GM19397 (cell line): ENCODE measurements around the gene AHNAK.
"Not testable (repeated sequence)": the region's sequence is repeated elsewhere in the genome, so short reads cannot be mapped to it uniquely, and the experiment has no call there.

ENCODE experiments used
- ATAC-seq: cut with Tn5 transposase; IDR thresholded peaks from one replicate; pipeline ENCODE4 v1.9.1; 2021; ENCODE audit warnings: mild to moderate bottlenecking, moderate library complexity; ENCODE audit not compliant: unreplicated experiment

The AHNAK gene

GRCh38 chr11:62573592-62574362 is 27.2 kb upstream of the AHNAK start, which contains the start of gene EEF1G:
Gene EEF1G, minus strand, starts transcription at chr11:62573891. Its CDS starts 49 bp downstream, at chr11:62573842.
- peak; percentile 91 for ATAC-seq

GRCh38 chr11:62573006-62573591 is 26.5 kb upstream of the AHNAK start:
- ATAC-seq = peak; percentile 2

GRCh38 chr11:62572431-62572830 is 25.8 kb upstream of the AHNAK start:
- ATAC-seq = no peak

DNA sequence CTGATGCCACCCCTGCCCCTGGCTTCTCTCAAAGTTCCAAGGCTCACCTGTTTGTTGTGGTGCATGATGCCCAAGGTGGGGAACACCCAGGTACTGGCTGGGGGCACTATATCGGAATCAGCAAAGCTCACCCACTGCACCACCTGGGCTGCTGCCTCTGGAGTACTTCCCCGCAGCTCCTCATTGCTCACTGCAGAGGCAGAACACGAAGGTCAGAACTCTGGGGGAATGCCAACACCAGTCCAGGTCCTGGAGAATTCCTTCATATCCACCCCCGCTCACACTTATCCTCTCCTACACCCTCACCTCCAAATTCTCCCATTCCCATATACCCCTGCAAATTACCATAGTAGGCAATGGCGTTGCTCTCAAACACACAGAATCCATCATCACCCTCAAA is 24.9 kb upstream of the AHNAK start:
- ATAC-seq = not testable (repeated sequence)

DNA sequence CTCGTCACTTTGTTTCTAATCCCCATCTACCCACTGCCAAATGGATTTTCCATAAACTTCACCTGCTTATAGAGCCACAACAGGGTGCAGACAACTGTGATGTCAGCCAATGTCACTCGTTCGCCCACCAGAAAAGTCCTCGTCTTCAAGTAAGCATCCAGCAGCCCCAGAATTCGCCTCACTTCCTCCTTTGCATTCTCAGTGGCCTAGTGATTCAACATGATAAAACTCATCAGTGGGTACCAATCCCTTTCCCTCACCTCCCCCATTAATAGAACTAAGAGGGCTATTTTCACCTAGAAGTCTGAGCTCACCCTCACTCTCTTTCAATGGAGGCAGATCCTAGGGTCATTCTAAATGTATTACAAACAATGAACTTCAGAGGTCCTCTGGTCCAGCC is 24.3 kb upstream of the AHNAK start:
- ATAC-seq = not testable (repeated sequence)

DNA sequence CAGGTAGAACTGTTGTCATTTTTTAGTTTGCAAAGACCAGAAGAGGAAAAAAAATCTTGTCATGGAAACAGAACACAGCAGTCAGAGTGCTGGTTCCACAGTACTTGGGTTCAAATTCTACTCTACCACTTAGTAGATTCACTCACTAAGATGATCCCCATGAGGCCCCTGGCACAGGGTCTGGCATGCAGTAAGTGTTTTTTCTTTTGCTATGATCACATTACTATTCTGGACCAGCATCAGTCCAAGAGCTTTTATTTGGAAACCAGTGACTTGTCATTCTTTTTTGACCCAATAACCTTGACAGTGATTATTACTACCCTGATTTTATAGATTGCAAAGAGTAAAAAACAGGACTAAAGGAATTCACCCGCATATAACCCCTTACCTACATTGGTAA is 23.0 kb upstream of the AHNAK start:
- no peak for ATAC-seq

DNA sequence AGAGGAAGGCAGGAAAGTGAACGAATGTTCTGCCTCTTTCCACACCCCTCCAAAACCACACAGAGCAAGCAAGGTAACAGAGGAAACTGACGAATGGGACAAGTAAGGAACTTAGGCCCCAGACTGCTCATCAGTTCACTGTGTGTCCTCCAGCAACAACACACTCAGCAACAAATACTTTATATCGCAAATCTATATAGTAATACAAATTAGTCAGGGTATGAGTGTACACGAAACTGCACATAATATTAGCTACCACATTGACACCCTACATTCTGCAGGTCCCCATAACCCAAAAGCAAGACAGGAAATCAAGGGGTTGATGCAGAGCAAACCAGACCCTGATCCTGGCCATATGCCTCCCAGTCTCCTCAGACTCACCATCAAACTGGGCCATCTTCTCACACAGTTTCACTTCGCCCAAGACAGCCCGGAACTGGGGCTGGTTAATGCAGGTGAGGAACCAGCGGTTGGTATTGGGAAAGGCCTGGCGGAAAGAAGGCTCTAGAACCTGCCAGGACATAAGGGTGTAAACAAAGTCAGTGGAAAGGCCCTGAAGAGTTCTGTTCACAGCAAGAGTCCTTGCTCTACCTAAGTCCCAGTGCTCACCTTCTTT is 20.5 kb upstream of the AHNAK start:
- ATAC-seq = no peak

DNA sequence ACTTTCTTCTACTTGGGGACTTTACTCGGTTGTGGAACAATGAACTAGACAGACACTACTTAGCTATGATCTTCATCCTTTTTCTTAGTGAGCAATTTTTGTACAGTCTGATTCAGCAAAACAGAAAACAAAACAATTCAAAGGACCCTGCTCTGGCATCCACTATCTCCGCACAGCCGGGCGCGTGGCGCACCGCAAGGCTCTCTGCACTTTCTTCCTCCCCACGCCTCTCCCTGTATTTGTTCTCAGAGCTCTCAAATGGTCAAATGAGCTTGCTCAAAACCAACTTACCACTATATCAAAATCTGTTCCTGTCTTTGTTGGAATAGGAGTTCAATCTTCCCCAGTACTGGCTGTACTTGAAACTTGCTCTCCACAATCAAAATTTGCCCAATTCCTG is 19.6 kb upstream of the AHNAK start:
- ATAC-seq = no peak

DNA sequence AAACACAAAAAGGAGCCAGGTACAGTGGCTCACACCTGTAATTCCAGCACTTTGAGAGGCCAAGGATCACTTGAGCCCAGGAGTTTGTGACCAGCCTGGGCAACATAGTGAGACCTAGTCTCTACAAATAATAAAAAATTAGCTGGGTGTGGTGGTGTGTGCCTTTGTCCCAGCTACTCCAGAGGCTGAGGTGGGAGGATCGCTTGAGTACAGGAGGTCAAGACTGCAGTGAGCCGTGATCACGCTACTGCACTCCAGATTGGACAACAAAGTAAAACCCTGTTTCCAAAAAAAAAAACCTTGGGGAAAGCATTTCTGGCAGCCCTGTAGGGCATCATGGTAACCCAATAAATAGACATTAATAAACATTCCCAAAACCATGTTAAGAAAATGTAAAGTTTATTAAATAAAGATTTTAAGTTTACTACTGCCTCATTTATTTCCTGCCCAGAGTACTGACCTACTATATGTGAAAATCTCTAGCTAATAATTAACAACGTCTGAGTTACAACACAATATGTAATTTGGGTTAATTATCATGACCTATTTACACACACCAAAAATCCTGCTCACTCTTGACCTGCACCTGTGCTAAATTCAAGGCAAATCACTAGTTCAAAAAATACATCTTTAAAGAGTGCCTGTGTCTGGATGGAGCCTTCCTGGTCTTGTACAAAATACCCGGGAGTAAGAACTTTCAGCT is 18.6 kb upstream of the AHNAK start:
- ATAC-seq = no peak

DNA sequence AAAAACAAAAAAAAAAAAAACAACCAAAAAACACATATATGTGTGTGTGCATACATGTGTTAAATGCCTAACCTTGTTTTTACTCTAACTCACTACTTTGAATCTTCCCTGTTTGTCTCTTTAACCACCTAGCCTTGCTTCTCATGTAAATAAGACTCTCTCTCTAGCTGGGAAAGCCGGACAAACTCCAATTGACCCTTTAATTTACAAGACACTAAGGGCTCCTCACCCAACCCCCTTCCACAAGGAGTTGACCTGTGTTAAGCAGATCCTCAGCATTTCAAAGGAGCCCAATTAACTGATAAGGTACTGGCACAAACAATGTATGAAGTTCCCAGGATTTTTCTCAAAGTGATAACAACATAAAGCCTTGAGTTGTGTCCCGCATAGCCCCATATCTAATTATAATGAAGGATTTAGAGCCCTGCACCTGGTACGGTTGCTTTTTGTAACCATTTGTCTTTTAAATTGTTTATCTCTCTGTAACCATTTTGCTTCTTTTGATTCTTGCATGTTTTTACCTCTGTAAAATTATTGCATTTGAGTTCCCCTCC is 15.1 kb upstream of the AHNAK start:
- ATAC-seq = not testable (repeated sequence)

DNA sequence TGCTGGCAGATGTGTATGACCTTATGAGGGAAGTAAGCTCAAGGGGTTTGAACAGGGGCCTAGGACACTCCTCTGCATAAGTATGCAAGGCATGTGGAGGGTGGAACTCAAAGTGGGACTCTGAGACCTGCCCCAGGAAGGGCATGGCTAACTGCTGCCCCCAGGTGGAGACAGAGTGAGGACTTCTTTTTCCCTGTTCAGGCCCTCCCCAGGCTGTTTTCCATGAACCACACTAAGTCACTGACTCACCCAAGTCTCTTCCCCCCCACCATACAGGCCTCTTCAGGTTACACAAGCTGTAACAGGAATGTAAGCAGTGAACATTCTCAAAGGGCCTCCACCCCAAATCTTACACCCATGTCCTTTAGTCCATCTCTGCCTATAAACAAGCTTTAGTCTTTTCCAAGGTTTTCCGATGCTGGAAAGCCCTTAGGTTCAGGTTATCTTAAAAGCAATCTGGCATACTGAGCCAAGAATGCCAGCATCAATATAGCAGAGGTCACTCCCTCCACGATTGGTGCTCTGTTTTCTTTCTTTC is 14.0 kb upstream of the AHNAK start:
- ATAC-seq = no peak

DNA sequence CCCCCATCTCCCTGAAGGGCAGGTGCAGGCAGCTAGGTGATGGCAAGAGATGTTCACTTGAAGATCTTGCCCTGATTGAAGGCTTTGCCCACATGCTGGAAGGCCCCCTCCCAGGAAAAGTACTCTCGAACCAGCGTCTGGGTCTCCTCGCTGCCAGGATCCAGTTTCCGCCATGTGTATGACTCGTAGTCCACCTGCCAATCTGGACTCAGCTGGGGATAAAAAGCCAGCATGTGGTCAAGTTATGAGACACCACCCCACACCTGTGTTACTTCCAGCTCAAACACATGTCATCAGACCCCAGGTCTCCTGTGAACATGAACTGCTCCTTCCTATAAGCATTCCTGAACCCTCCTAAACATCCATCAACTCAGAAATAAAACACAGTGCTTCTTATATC is 13.0 kb upstream of the AHNAK start:
- not testable (repeated sequence) for ATAC-seq

GRCh38 chr11:62559204-62559603 is 12.6 kb upstream of the AHNAK start:
- no peak for ATAC-seq

- ATAC-seq = no peak
Observed at GRCh38 chr11:62558669-62559068, 12.1 kb upstream of the AHNAK start.

- ATAC-seq = peak; percentile 17
Observed at GRCh38 chr11:62556875-62557631, 10.4 kb upstream of the AHNAK start.

DNA sequence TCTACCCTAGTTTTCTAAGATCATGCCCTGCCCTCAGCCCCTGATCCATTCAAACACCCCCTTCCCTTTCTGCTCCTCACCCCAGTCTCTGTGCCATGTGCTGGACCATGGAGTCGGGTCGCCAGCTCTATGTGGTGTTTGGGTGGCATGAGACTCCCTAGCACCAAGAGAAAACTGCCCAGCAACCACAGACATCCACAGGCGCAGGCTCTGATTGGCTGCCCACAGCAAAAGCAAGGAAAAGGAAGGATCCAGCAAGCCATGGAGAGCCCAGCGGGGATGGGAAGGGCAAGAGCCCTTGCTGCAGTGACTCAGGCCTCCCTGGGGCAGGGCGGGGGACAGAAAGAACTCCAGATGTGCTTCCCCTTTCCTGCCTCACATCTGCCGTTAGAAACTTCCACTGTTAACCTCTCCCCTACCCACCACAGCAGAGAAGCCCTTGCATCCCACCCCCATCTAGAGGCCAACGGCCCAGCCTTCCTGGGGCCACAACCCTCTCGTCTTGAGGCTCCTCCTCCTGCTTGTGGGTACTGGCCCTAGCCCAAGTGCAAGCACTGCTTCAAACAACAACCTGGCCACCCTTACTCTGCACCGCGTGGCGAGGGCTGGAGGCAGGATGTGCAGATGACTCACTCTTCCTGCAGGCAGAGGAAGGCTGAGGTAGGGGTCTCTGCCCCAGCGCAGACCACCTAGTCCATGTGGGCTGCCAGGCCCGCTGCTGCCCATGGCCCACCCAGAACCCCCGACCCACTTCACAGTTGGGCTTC is 9.7 kb upstream of the AHNAK start:
- ATAC-seq = peak; percentile 44

GRCh38 chr11:62555464-62556107 is 9.0 kb upstream of the AHNAK start:
- ATAC-seq = no peak

- no peak for ATAC-seq
Observed at GRCh38 chr11:62554387-62555167, 8.0 kb upstream of the AHNAK start.
